Bronchial epithelial cell (primary cell): ENCODE results near the gene CNTNAP2. TPM values are rescaled to one million over a fixed set of nuclear protein-coding genes. Genes with fewer than 3 reads are reported as not detected.

Experiments
- DNase-seq: peaks from one replicate; pipeline ENCODE4 v3.0.0-alpha.2; 2010; ENCODE audit warnings: low read depth
- FAIRE-seq: peaks from 2 replicates; lab custom pipeline; 2011; peaks lifted over from hg19 to GRCh38; lab: Jason Lieb, UNC
- H3K27me3 ChIP-seq: 2 replicates; pipeline ENCODE4 v1.5.1; 2011; ENCODE audit warnings: low read length; ENCODE audit not compliant: control insufficient read depth, insufficient read depth
- H3K36me3 ChIP-seq: 2 replicates; pipeline ENCODE4 v1.5.1; 2011; ENCODE audit warnings: low read length; ENCODE audit not compliant: control insufficient read depth, insufficient read depth
- H3K4me3 ChIP-seq: 2 replicates; pipeline ENCODE4 v1.5.1; 2011; ENCODE audit warnings: mild to moderate bottlenecking, low read depth, low read length, control low read depth
- CTCF ChIP-seq: IDR thresholded peaks from 2 replicates; pipeline ENCODE4 v1.5.1; 2011; ENCODE audit warnings: mild to moderate bottlenecking, moderate library complexity, low read length, control low read depth, inconsistent platforms; ENCODE audit not compliant: insufficient read depth, severe bottlenecking
- total RNA-seq: library from RNA; depleted of rRNA; stranded (reverse); fragments of >200 nt; gene quantifications from 2 replicates; pipeline ENCODE4 v1.2.1, GENCODE V29; 2014

The CNTNAP2 gene
- total RNA-seq, 1 donor from 2014 or later: 0.26 TPM

- DNase-seq: no peak
- FAIRE-seq: no peak
- Histone ChIP-seq H3K36me3 (no peaks in the 10 kb centered on the region), H3K4me3 (no peak overlapping the region), H3K27me3 (no peaks in the 10 kb centered on the region)
- TF ChIP-seq CTCF: no peak
Measured at GRCh38 chr7:148287538-148287937, 2170.9 kb downstream of the CNTNAP2 start.

DNA sequence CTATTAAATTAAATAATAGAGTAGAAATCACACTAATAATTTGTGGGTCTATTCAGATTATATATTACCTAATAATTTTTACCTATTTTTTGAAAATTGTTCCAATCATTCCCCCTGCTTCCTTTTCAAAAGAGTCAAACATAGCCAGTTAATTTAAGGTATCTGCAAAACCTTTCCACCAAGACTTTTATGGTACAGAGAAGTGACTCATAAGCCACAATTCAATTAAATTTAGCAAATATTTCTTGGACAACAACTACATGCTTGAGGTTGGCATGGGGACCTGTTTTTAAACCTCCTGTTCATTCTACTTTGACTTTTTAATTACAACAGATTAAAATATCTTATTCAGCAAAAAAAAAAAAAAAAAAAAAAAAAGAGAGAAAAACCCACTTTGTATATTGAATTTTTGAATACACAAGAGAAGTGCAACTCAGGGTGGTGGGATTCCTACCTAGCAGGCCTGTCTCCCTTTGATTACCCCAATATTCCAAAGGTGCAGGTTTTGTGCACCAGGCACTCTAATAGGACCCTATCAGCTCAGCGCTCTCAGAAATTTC is 2172.1 kb downstream of the CNTNAP2 start:
- FAIRE-seq: no peak
- H3K27me3 ChIP-seq: no peaks in the 10 kb centered on the region
- DNase-seq: no peak
- no peak overlapping the region for H3K4me3 ChIP-seq
- no peak for TF ChIP-seq CTCF
- H3K36me3 ChIP-seq: no peaks in the 10 kb centered on the region

DNA sequence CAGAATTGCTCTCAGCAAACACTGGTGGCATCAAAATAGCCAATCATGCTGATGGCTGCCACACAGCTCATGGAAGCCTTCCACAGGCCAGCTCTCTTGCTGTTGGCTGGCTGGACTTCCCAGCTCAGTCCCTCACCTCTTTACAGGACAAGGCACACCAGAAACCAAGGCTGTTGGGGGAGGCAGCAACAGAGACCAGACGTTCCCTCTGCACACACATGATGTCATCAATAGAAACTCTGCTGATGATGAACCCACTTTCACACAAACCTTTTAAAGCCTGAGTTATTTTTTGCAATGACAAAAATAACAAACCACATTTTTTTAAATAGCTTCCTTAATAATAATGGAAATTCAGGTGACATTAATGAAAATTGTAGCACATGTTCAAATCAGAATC is 2173.0 kb downstream of the CNTNAP2 start:
- no peak for TF ChIP-seq CTCF
- FAIRE-seq (no peak), DNase-seq (peak; percentile 24)
- no peaks in the 10 kb centered on the region for H3K36me3 ChIP-seq
- no peak overlapping the region for H3K4me3 ChIP-seq
- H3K27me3 ChIP-seq: no peaks in the 10 kb centered on the region

GRCh38 chr7:148290538-148290937 is 2173.9 kb downstream of the CNTNAP2 start:
- no peak for FAIRE-seq
- H3K4me3 ChIP-seq: no peak overlapping the region
- no peaks in the 10 kb centered on the region for H3K36me3 ChIP-seq
- no peaks in the 10 kb centered on the region for H3K27me3 ChIP-seq
- TF ChIP-seq CTCF: no peak
- no peak for DNase-seq

DNA sequence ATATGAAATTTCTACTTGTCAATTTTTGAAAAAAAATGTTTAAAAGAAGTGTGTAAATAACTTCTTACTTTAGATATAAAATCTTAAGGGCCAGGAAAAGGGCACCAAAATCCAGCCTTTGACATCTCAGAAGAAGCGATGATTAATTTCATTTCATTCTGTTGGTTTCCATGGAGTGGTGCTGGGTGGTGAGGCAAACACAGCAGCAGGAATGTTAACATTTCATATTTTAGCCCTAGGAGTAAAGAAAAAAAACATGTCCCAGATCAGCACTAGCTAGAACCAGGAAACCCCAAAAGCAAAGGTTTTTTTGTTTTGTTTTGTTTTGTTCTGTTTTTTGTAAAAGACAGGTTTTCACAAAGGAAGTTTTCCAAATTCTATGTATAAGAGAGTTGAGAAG is 2175.2 kb downstream of the CNTNAP2 start:
- no peak overlapping the region for H3K4me3 ChIP-seq
- DNase-seq (no peak), FAIRE-seq (no peak)
- TF ChIP-seq CTCF: no peak
- no peaks in the 10 kb centered on the region for H3K36me3 ChIP-seq
- no peaks in the 10 kb centered on the region for H3K27me3 ChIP-seq
